Endothelial cell of umbilical vein (primary cell): ENCODE measurements around the gene ACSBG1.

Source experiments
- CTCF ChIP-seq, 2 donors: IDR thresholded peaks; 1 replicate in 1 of 2; 2 replicates in 1 of 2; pipeline ENCODE4 v1.5.1; 2011; ENCODE audit warnings: low read length in 2 of 2, mild to moderate bottlenecking in 2 of 2, moderate library complexity in 2 of 2, control low read depth in 1 of 2, inconsistent platforms in 1 of 2, low read depth in 1 of 2; ENCODE audit not compliant: insufficient read depth in 1 of 2; ENCODE audit errors: extremely low read depth in 1 of 2
- EZH2 ChIP-seq: IDR thresholded peaks from 2 replicates; pipeline ENCODE4 v1.6.1; 2012; ENCODE audit warnings: borderline replicate concordance, low read depth, mild to moderate bottlenecking, moderate library complexity, low read length, inconsistent platforms; ENCODE audit not compliant: severe bottlenecking
- POLR2A ChIP-seq: IDR thresholded peaks from 2 replicates; pipeline ENCODE4 v1.6.1; 2012; ENCODE audit warnings: low read depth, mild to moderate bottlenecking, control low read depth, low read length

- TF ChIP-seq EZH2 = no peak
- TF ChIP-seq CTCF (IDR thresholded peaks at IDR 0.05; ENCODE audit: extremely low read depth in 1 of 2, insufficient read depth in 1 of 2, low read depth in 1 of 2, low read length in 2 of 2) = no peak
- no peak for TF ChIP-seq POLR2A
Measured at GRCh38 chr15:78263351-78263781, 29.0 kb upstream of the ACSBG1 start.
